ENCODE measurements around the gene PRR29.

PRR29 gene

DNA sequence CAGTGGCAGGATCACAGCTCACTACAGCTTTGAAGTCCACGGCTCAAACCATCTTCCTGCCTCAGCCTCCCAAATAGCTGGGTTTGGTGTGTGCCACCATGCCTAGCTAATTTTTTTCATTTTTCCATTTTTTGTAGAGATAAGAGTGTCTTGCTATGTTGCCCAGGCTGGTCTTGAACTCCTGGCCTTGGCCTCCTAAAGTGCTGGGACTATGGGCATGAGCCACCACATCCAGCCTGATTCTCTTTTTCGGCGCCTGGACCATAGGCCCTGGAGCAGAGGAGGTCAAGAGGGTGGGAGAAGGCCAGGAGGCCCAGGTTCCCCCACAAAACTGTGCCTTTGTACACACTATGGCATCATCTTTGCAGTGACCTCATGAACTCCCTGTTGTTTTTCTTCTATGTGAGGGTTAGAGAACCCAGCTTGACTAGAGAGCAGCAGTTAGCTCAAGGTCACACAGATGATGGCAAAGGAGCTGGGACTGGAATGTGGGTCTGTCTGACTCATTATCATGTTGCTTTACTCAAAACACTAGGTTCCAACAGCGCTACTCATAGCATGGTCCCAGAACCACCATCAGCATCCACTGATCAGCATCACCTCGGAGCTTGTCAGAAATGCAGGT is 41.7 kb upstream of the PRR29 start:
- H3K4me2 ChIP-seq (ENCODE audit: low read length): no peak overlapping the region
- no peaks in the 10 kb centered on the region for H3K79me2 ChIP-seq (ENCODE audit: low read length)
- no peaks in the 10 kb centered on the region for H3K9me3 ChIP-seq (ENCODE audit: insufficient read depth, low read length)
- H3K27me3 ChIP-seq (ENCODE audit: low read depth, low read length): no peaks in the 10 kb centered on the region
- H4K20me1 ChIP-seq (ENCODE audit: insufficient read depth, low read length): no peaks in the 10 kb centered on the region
- no peak overlapping the region for H3K4me3 ChIP-seq (ENCODE audit: low read length)
- H3K4me1 ChIP-seq (ENCODE audit: low read length): peaks cover 17% of the 10 kb centered on the region
- TF ChIP-seq EZH2phosphoT487 (IDR thresholded peaks at IDR 0.05; ENCODE audit: low read depth): no peak
- TF ChIP-seq, protein P1, sequence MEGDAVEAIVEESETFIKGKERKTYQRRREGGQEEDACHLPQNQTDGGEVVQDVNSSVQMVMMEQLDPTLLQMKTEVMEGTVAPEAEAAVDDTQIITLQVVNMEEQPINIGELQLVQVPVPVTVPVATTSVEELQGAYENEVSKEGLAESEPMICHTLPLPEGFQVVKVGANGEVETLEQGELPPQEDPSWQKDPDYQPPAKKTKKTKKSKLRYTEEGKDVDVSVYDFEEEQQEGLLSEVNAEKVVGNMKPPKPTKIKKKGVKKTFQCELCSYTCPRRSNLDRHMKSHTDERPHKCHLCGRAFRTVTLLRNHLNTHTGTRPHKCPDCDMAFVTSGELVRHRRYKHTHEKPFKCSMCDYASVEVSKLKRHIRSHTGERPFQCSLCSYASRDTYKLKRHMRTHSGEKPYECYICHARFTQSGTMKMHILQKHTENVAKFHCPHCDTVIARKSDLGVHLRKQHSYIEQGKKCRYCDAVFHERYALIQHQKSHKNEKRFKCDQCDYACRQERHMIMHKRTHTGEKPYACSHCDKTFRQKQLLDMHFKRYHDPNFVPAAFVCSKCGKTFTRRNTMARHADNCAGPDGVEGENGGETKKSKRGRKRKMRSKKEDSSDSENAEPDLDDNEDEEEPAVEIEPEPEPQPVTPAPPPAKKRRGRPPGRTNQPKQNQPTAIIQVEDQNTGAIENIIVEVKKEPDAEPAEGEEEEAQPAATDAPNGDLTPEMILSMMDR (IDR thresholded peaks at IDR 0.05; ENCODE audit: low read depth, low read length): no peak
- H3K27ac ChIP-seq (ENCODE audit: low read length): no peak overlapping the region
- H3K36me3 ChIP-seq (replicated peaks; ENCODE audit: low read depth, low read length): no peaks in the 10 kb centered on the region
- no peak overlapping the region for H2AFZ ChIP-seq (ENCODE audit: low read depth, low read length)
- H3K9ac ChIP-seq (ENCODE audit: low read length): no peak overlapping the region

DNA sequence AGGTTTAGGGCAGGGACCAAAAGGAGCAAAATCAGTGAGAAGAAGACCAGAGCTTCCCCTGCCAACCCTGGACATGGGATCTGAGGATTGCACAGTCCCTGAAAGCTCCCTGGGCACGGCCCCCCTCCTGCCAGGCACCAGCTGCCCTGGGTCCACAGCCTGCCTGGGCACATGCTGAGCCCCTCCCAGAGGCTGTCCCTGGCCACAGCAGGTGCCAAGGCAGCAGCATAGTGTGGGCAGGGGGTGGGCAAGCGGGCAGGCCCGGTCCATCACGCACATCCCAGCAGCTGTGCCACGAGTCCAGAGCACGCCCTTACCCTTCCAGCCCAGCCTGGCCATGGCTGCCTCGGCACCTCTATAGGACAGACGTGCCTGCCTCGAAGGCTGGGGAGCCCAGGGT is 38.1 kb upstream of the PRR29 start:
- H3K4me1 ChIP-seq (ENCODE audit: low read length): no peaks in the 10 kb centered on the region
- no peak overlapping the region for H2AFZ ChIP-seq (ENCODE audit: low read depth, low read length)
- TF ChIP-seq, protein P1 (IDR thresholded peaks at IDR 0.05; ENCODE audit: low read depth, low read length): no peak
- TF ChIP-seq EZH2phosphoT487 (IDR thresholded peaks at IDR 0.05; ENCODE audit: low read depth): no peak
- no peaks in the 10 kb centered on the region for H3K9me3 ChIP-seq (ENCODE audit: insufficient read depth, low read length)
- H4K20me1 ChIP-seq (ENCODE audit: insufficient read depth, low read length): no peaks in the 10 kb centered on the region
- no peaks in the 10 kb centered on the region for H3K36me3 ChIP-seq (replicated peaks; ENCODE audit: low read depth, low read length)
- no peak overlapping the region for H3K4me3 ChIP-seq (ENCODE audit: low read length)
- no peak overlapping the region for H3K9ac ChIP-seq (ENCODE audit: low read length)
- no peak overlapping the region for H3K4me2 ChIP-seq (ENCODE audit: low read length)
- no peaks in the 10 kb centered on the region for H3K27me3 ChIP-seq (ENCODE audit: low read depth, low read length)
- H3K79me2 ChIP-seq (ENCODE audit: low read length): no peaks in the 10 kb centered on the region
- no peak overlapping the region for H3K27ac ChIP-seq (ENCODE audit: low read length)

DNA sequence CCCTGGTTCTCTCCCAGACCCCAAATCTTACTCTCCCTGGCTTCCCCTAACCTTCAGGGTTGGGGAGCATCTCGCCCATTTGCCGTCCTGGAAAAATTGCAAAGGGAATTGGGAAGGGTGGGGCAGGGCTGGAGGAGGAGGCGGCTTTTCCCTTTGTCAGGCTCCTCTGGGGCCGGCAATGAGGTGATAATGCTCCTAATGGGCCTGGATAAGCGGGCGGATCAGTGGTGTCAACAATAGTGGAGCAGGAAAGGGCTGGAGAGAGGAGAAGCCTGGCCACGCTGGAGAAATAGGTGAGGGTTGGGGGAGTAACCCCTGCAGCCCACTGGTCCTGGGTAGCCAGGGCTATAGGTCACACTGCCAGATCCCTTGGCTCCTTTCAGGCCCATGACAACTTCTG is 37.7 kb upstream of the PRR29 start:
- Histone ChIP-seq H2AFZ (ENCODE audit: low read depth, low read length) (no peak overlapping the region), H3K9ac (ENCODE audit: low read length) (no peak overlapping the region), H3K9me3 (ENCODE audit: insufficient read depth, low read length) (no peaks in the 10 kb centered on the region), H3K4me3 (ENCODE audit: low read length) (no peak overlapping the region), H3K79me2 (ENCODE audit: low read length) (no peaks in the 10 kb centered on the region), H3K27ac (ENCODE audit: low read length) (no peak overlapping the region), H3K4me2 (ENCODE audit: low read length) (no peak overlapping the region), H3K27me3 (ENCODE audit: low read depth, low read length) (no peaks in the 10 kb centered on the region), H4K20me1 (ENCODE audit: insufficient read depth, low read length) (no peaks in the 10 kb centered on the region), H3K4me1 (ENCODE audit: low read length) (no peaks in the 10 kb centered on the region), H3K36me3 (replicated peaks; ENCODE audit: low read depth, low read length) (no peaks in the 10 kb centered on the region)
- TF ChIP-seq, protein P1 (IDR thresholded peaks at IDR 0.05; ENCODE audit: low read depth, low read length): no peak
- no peak for TF ChIP-seq EZH2phosphoT487 (IDR thresholded peaks at IDR 0.05; ENCODE audit: low read depth)

DNA sequence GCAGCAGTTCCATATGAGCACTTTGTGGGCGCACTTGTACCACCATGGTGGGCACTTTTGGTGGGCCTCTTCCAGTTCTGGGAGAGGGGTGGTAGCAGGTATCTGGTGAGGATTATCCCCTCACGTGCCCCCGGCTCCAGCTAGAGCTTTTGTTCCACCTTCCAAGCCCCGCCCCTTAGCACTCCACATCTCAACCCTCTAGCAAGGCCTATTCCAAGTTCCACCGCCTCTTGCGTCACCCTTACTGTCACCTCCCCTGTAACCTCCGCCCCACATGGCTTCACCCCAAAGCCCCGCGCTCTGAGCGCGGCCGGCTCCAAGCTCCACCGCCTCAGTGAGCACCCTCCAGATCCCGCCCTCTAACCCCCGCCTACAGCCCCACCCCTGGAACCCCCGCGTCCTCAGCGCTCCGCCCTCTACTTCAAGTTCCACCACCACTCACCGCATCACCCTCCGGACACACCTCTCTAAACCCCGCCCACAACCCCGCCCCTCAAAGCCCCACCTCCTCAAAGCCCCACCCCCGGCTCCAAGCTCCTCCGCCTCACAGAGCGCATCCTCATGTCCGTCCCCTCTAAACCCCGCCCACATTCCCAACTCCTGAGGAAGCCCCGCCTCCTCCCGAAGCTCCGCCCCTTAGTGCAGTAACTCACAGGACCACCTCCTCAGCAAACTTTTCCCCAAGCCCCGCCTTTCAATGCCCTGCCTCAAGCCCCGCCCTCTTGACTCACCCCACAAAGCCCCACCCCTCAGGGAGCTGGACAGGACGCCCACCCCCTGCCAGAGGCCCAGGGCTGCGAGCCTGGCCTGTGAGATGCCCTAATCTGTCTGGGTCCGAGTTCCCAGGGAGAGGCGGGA is 36.6 kb upstream of the PRR29 start:
- Histone ChIP-seq H3K27ac (ENCODE audit: low read length) (no peak overlapping the region), H3K4me2 (ENCODE audit: low read length) (no peak overlapping the region), H3K9me3 (ENCODE audit: insufficient read depth, low read length) (no peaks in the 10 kb centered on the region), H3K9ac (ENCODE audit: low read length) (no peak overlapping the region), H3K36me3 (replicated peaks; ENCODE audit: low read depth, low read length) (no peaks in the 10 kb centered on the region), H3K4me1 (ENCODE audit: low read length) (peaks cover 3% of the 10 kb centered on the region), H3K27me3 (ENCODE audit: low read depth, low read length) (no peaks in the 10 kb centered on the region), H4K20me1 (ENCODE audit: insufficient read depth, low read length) (no peaks in the 10 kb centered on the region), H3K4me3 (ENCODE audit: low read length) (no peak overlapping the region), H2AFZ (ENCODE audit: low read depth, low read length) (no peak overlapping the region), H3K79me2 (ENCODE audit: low read length) (no peaks in the 10 kb centered on the region)
- TF ChIP-seq EZH2phosphoT487 (IDR thresholded peaks at IDR 0.05; ENCODE audit: low read depth): no peak
- TF ChIP-seq, protein P1 (IDR thresholded peaks at IDR 0.05; ENCODE audit: low read depth, low read length): no peak
